DOHH2 (cell line): Measurements from ENCODE around the gene FBXW5.

Experiments used
- H3F3A ChIP-seq: fragments of 200-600 bp; sonication (generic), shearing (Covaris generic); 2 replicates; pipeline ENCODE4 v1.6.0; 2016; ENCODE audit warnings: antibody characterized with exemption, mild to moderate bottlenecking; ENCODE audit not compliant: control insufficient read depth, insufficient read depth
- H3K27ac ChIP-seq: fragments of 200-600 bp; sonication (generic); 2 replicates; pipeline ENCODE4 v1.5.1; 2014; ENCODE audit warnings: low read depth, mild to moderate bottlenecking, low read length, moderate library complexity
- H3K27me3 ChIP-seq: fragments of 200-600 bp; sonication (generic); 2 replicates; pipeline ENCODE4 v1.6.1; 2014; ENCODE audit warnings: mild to moderate bottlenecking, low read length, mixed read lengths; ENCODE audit not compliant: control insufficient read depth
- H3K36me3 ChIP-seq: fragments of 200-600 bp; sonication (generic); 2 replicates; pipeline ENCODE4 v1.6.1; 2014; ENCODE audit warnings: mild to moderate bottlenecking, low read length, moderate library complexity, mixed read lengths; ENCODE audit not compliant: control insufficient read depth
- H3K4me1 ChIP-seq: fragments of 200-600 bp; sonication (generic); 2 replicates; pipeline ENCODE4 v1.6.1; 2014; ENCODE audit warnings: mild to moderate bottlenecking, low read length, mixed read lengths; ENCODE audit not compliant: control insufficient read depth
- H3K4me2 ChIP-seq: fragments of 200-600 bp; sonication (generic); 2 replicates; pipeline ENCODE4 v1.6.0; 2014; ENCODE audit warnings: mild to moderate bottlenecking, low read length, moderate library complexity
- H3K4me3 ChIP-seq: fragments of 200-600 bp; sonication (generic); 2 replicates; pipeline ENCODE4 v1.5.1; 2014; ENCODE audit warnings: mild to moderate bottlenecking, low read length, mixed read lengths
- H3K79me2 ChIP-seq: fragments of 200-600 bp; sonication (generic); 2 replicates; pipeline ENCODE4 v1.6.1; 2014; ENCODE audit warnings: mild to moderate bottlenecking, low read length, mixed read lengths; ENCODE audit not compliant: control insufficient read depth
- H3K9me2 ChIP-seq: fragments of 200-600 bp; sonication (generic); replicated peaks from 2 replicates; pipeline ENCODE4 v1.6.1; 2014; ENCODE audit warnings: mild to moderate bottlenecking, low read length, mixed read lengths; ENCODE audit not compliant: control insufficient read depth
- H3K9me3 ChIP-seq: fragments of 200-600 bp; sonication (generic); 2 replicates; pipeline ENCODE4 v1.6.1; 2014; ENCODE audit warnings: antibody characterized with exemption, low read length, mixed read lengths; ENCODE audit not compliant: control insufficient read depth, insufficient read depth
- H4K20me1 ChIP-seq: fragments of 200-600 bp; sonication (generic); 2 replicates; pipeline ENCODE4 v1.6.0; 2014; ENCODE audit warnings: low read depth, mild to moderate bottlenecking, antibody characterized with exemption, low read length, moderate library complexity; ENCODE audit not compliant: control insufficient read depth, insufficient read depth
- CTCF ChIP-seq: fragments of 200-600 bp; sonication (generic); IDR thresholded peaks from one replicate; pipeline ENCODE4 v1.5.1; 2014; ENCODE audit warnings: antibody characterized with exemption, mild to moderate bottlenecking, low read depth, low read length; ENCODE audit not compliant: poor library complexity, severe bottlenecking
- EZH2phosphoT487 ChIP-seq: fragments of 200-600 bp; sonication (generic); IDR thresholded peaks from 2 replicates; pipeline ENCODE4 v1.6.1; 2017; ENCODE audit warnings: borderline replicate concordance, mild to moderate bottlenecking, antibody characterized with exemption, low read length, moderate library complexity, mixed read lengths

Gene FBXW5

DNA sequence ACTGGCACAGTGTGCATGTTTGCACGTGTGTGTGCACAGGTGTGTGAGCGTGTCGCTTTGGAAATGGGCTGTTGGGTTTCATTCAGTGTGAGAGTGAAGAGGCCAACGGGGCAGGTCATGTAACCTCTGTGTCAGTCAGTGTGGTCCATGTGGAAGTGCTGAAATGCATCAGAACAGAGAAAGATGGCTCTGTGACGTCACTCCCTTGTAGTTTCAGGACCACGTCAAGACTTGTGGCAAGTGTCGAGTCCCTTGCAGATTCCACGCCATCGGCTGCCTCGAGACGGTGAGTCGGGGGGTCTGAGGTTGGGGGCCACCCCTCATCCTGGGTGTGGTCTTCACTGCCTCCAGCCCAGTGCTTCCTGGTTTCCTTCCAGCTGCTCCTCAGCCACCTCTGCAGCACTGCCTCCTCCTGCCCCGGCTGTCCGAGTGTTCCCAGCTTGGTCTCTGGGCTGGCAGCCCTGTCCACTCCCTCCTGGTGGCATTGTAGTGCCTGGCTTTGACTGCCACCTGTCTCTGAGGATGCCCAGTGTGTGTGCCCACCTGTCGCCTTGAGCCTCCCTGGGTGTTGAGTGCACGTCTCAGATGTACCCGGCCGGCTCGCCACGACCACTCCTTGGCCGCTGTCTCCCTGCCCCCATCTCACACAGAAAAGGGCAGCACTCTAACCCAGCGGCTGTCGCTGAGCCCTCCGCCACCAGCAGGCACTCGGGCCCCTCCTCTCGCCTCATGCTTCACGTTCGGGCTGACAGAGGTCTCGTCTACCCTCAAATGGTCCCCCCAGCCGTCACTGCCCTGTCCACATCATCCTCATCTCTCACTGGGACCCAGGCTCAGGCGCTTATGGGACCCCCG, 28.0 kb downstream of the FBXW5 start:
- no peaks in the 10 kb centered on the region for H3K27me3 ChIP-seq
- peaks cover 69% of the 10 kb centered on the region for H3K36me3 ChIP-seq

GRCh38 chr9:136915632-136916329, 28.8 kb downstream of the FBXW5 start:
- H3K9me2 ChIP-seq: no peaks in the 10 kb centered on the region
- no peaks in the 10 kb centered on the region for H3K9me3 ChIP-seq
- no peak for TF ChIP-seq CTCF
- TF ChIP-seq EZH2phosphoT487: no peak
- H3K36me3 ChIP-seq: peaks cover 69% of the 10 kb centered on the region
- no peaks in the 10 kb centered on the region for H3K27me3 ChIP-seq
- H3K79me2 ChIP-seq: peaks cover 10% of the 10 kb centered on the region
- no peak overlapping the region for H3K4me2 ChIP-seq
- H3K4me3 ChIP-seq: no peak overlapping the region
- H4K20me1 ChIP-seq: 0 out of 2 replicates have a peak, but pooled peaks cover 3% of the 10 kb centered on the region
- no peaks in the 10 kb centered on the region for H3F3A ChIP-seq
- no peaks in the 10 kb centered on the region for H3K4me1 ChIP-seq
- no peak overlapping the region for H3K27ac ChIP-seq

More for the DNA sequence above, 28.0 kb downstream of the FBXW5 start:
- H3K4me1 ChIP-seq: no peaks in the 10 kb centered on the region
- H3K27ac ChIP-seq: no peak overlapping the region
- no peak overlapping the region for H3K4me2 ChIP-seq
- 0 out of 2 replicates have a peak, but pooled peaks cover 3% of the 10 kb centered on the region for H4K20me1 ChIP-seq
- peaks cover 10% of the 10 kb centered on the region for H3K79me2 ChIP-seq
- no peaks in the 10 kb centered on the region for H3F3A ChIP-seq
- no peaks in the 10 kb centered on the region for H3K9me2 ChIP-seq
- TF ChIP-seq CTCF (no peak), EZH2phosphoT487 (no peak)
- no peak overlapping the region for H3K4me3 ChIP-seq
- no peaks in the 10 kb centered on the region for H3K9me3 ChIP-seq

- Histone ChIP-seq H3F3A (no peaks in the 10 kb centered on the region), H3K4me2 (no peak overlapping the region), H3K4me1 (no peaks in the 10 kb centered on the region), H3K9me2 (no peaks in the 10 kb centered on the region), H3K4me3 (no peak overlapping the region), H3K9me3 (no peaks in the 10 kb centered on the region), H3K27me3 (no peaks in the 10 kb centered on the region), H3K36me3 (peaks cover 74% of the 10 kb centered on the region), H3K27ac (no peak overlapping the region), H3K79me2 (peaks cover 10% of the 10 kb centered on the region), H4K20me1 (0 out of 2 replicates have a peak, but pooled peaks cover 3% of the 10 kb centered on the region)
- TF ChIP-seq CTCF: no peak
- TF ChIP-seq EZH2phosphoT487: no peak
These were observed 30.7 kb downstream of the FBXW5 start for GRCh38 chr9:136913701-136914438.
